Erythroblast (primary cell): ENCODE measurements around the gene SLC9B1.

Experiments
- GATA1 ChIP-seq: IDR thresholded peaks from 2 replicates; pipeline ENCODE4 v1.6.1; 2011; ENCODE audit warnings: low read depth, mild to moderate bottlenecking, control low read depth, low read length, moderate library complexity
- POLR2A ChIP-seq: IDR thresholded peaks from 2 replicates; pipeline ENCODE4 v1.6.1; 2011; ENCODE audit warnings: mild to moderate bottlenecking, low read length

DNA sequence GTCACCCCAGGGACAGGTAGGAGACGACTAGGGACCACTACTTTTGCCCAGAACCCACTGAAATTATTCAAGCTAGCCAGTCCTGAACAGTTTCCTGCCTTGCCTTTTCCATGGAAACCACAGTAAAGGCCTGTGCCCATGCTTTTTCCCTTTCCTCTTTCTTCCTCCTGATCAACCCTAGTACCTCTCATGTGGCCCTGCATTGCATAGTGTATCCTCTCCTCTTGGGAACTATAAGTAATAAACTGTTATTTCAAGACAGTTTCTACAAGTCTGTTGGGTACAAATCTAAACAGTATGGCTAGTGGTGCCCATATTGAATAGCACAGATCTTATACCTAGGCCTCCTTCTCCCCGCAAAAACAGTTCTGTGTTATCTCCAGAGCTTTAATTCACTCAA lies 136.2 kb downstream of the SLC9B1 start:
- TF ChIP-seq POLR2A (no peak), GATA1 (no peak)
